OCI-LY1 (cell line): ENCODE data around the gene TRAF3IP1.

ENCODE experiments used
- EZH2 ChIP-seq: fragments of 200-600 bp; sonication (generic), shearing (Covaris generic); IDR thresholded peaks from 2 replicates; pipeline ENCODE4 v1.8.0; 2017; ENCODE audit warnings: borderline replicate concordance, mixed run types, mild to moderate bottlenecking, antibody characterized with exemption, low read length, moderate library complexity, mixed read lengths
- TF ChIP-seq, protein P1 (sequence below): fragments of 200-600 bp; sonication (generic), shearing (Covaris generic); IDR thresholded peaks from 2 replicates; pipeline ENCODE4 v1.5.1; 2017; ENCODE audit warnings: mild to moderate bottlenecking, antibody characterized with exemption, low read length, moderate library complexity, mixed read lengths

DNA sequence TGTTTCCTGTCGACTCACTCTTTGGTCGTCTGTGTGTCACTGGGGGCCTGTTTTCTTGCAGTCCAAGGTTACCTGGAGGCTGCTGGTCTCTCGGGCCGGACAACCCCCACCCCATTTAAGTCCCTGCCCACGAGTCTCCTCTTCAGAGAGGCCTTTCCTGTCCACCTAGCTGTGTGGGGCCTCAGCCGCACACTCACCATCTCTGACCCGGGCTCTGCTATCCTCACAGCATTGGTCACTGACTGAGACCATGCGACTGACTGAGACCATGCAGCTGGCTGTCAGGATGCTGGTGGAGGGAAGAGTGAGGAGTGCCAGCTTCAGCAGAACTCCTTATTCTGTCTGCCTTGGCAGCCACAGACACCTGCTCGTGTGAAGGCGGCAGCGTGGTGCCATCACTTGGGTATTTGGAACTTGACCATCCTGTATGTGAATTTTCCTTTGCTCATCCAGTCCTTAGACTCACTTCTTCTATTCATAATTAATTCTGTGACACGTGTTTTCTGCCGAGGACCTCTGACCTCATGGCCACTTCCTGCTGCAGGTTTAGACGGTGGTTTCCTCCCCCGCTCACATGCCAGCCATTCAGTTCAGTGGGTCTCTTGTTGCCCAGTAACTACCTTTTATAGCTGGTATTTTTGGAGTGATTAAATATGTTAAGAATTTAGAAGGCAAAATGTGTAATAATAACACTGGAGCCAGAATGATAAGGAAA lies 58.9 kb downstream of the TRAF3IP1 start:
- TF ChIP-seq, protein P1, sequence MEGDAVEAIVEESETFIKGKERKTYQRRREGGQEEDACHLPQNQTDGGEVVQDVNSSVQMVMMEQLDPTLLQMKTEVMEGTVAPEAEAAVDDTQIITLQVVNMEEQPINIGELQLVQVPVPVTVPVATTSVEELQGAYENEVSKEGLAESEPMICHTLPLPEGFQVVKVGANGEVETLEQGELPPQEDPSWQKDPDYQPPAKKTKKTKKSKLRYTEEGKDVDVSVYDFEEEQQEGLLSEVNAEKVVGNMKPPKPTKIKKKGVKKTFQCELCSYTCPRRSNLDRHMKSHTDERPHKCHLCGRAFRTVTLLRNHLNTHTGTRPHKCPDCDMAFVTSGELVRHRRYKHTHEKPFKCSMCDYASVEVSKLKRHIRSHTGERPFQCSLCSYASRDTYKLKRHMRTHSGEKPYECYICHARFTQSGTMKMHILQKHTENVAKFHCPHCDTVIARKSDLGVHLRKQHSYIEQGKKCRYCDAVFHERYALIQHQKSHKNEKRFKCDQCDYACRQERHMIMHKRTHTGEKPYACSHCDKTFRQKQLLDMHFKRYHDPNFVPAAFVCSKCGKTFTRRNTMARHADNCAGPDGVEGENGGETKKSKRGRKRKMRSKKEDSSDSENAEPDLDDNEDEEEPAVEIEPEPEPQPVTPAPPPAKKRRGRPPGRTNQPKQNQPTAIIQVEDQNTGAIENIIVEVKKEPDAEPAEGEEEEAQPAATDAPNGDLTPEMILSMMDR, result no peak
- TF ChIP-seq EZH2, result no peak
